GM19324 (cell line): Measurements from ENCODE around the gene IGFBP6.
"Not testable (repeated sequence)": the region's sequence is repeated elsewhere in the genome, so short reads cannot be mapped to it uniquely, and the experiment has no call there.

Experiments used
- ATAC-seq: cut with Tn5 transposase; IDR thresholded peaks from one replicate; pipeline ENCODE4 v1.9.1; 2021; ENCODE audit warnings: mild to moderate bottlenecking, moderate library complexity; ENCODE audit not compliant: unreplicated experiment, low FRiP score

IGFBP6 gene

DNA sequence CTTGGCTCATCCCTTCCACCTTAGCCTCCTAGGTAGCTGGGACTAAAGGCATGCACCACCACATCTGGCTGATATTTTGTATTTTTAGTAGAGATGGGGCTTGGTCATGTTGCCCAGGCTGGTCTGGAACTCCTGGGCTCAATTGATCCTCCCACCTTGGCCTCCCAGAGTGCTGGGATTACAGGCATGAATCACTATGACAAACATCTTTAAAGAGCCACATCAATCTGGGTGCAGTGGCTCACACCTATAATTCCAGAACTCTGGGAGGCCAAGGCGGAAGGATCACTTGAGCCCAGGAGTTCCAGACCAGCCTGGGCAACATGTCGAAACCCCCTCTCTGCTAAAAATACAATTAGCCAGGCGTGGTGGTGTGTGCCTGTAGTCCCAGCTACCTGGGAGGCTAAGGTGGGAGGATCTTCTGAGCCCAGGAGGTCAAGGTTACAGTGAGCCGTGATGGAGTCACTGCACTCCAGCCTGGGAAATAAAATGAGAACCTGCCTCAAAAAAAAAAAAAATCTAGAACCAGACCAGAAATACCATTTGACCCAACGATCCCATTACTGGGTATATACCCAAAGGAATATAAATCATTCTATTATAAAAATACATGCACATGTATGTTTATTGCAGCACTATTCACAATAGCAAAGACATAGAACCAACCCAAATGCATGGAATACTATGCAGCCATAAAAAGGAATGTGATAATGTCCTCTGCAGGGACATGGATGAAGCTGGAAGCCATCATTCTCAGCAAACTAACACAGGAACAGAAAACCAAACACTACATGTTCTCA is 2.5 kb upstream of the IGFBP6 start:
- ATAC-seq = not testable (repeated sequence)

DNA sequence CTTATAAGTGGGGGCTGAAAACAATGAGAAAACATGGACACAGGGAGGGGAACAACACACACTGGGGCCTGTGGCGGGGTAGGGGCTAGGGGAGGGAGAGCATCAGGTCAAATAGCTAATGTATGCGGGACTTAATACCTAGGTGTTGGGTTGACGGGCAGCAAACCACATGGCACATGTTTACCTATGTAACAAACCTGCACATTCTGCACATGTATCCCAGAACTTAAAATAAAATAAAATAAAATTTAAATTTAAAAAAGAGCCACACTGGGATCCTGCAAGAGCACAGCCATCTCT is 1.9 kb upstream of the IGFBP6 start:
- not testable (repeated sequence) for ATAC-seq

DNA sequence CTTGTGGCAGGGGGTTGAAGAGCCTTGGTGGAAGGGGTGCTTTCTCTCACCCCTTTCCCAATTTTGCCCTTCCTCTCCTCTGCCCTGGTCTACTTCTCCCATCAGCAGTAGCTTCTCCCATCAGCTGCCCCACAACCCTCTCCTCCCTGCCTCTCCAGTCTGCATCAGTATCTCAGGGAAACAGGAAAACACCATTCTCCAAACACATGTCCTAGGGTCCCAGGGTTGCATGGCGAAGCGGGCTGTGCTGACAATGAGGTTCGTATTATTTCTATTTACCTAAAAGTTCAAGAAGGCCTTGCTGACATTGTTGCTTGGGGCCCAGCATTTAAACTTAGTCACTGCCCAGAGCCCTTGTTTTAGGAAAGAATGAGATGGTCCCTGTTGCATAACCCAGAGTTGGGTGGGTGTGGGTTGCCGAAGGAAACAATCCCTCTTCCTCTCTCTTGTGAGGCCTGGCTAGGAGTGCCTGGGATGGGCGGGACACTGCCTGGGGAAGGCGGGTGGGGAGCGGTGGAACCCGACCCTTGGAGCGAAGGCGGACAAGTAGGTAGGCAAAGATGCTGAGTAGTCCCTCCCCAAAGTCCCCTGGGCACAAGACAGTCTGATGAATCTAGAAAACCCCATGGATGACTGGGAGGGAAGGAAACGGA is 1.3 kb upstream of the IGFBP6 start:
- ATAC-seq = no peak

DNA sequence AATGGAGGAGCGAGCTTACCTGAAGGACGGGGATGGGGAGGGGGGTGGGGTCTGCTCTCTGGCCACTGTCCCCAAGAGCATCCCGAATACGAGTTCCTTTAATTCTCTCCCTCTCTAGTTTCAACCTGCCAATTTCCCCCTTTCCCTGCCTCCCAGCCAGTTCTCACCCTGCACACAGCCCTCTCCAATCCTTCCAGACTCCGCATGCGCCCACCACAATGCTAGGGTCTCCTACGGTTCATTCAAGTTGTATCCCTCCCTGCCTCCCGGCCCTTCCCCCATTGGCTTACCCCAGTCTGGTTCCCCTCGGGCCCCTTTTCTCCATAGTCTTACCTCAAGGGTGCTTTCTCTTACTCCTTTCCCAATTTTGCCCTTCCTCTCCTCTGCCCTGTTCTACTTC is 708 bp upstream of the IGFBP6 start:
- ATAC-seq = no peak

DNA sequence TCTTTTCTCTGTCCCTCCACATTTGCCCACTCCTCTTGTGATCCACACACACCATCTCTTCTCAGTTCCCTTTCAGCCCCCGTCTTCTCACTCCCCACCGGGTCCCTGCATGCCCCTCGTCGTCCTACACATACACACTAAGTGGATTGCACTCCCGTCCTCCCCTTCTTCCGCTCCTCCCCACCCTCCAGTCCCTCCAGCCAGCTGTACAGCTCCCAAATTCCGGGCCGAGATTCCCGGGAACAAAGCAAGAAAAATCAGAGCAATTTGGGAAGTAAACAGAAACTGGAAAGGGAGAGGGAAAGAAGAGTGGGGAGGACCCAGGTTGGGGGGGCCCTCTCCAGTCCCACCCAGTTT is 282 bp upstream of the IGFBP6 start:
- no peak for ATAC-seq

DNA sequence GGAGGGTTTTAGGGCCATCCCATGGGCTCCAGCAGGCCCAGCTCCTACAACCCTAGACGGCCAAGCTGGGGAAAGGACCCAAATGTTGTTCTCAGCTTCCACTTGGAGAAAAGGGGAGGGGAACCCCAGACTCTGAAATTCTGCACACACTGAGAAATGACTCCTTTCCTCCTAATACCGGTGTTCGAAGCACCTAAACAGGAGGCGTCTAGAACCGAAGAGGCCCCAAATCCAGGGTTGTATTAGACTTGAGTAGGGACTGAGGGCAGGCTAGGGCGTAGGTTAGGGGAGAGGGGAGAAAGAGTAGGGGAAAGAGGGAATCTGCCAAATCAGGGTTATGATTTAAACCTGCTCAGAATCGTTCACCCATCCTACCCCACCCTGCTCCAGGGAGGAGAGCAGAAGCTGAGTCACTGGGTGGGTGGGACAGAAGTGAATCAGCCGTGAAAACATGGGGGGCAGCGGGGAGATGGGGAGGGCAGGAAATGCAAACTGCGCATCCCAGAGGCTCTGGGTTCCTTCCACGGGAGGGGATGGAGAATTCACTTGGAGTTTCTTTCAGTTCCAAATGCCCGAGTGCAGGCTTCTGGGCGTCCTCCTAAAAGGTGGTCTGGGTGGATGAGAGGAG is 1.0 kb downstream of the IGFBP6 start:
- ATAC-seq = no peak

DNA sequence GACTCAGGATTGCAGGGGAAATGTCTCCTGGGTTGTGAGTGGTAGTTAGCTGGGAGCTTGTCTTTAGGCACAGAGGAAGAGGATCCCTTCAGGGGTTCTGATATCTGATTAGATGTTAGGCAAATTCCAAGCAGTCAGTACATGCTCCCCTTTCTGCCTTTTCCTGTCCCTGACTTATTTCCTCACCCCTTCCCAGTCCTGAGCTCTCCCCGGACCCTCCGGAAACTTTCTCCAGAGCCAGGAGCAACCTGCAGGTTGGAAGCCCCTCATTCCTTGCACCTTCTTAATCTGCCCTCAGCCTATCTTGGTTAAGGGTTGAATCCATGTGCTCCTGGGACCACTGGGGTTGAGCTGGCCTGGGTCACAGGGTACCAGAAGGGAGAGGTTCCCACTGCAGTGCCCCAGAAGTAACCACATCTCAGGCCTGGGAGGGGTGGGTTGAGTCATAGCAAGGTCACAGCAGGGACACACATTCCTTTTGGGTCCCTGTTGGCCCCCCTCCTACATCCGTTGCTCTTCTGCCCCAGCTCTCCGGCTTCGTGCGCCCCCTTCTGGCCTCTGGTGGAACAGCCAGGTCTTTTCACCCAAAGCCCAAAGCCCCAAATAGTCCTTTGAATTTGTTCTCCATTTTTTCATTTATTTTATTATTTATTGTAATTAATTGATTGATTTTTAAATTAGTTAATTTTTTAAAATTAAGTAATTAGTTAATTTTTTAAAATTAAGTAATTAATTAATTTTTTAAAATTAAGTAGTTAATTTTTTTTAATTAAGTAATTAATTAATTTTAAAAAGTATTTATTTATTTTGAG is 1.8 kb downstream of the IGFBP6 start:
- ATAC-seq = no peak

DNA sequence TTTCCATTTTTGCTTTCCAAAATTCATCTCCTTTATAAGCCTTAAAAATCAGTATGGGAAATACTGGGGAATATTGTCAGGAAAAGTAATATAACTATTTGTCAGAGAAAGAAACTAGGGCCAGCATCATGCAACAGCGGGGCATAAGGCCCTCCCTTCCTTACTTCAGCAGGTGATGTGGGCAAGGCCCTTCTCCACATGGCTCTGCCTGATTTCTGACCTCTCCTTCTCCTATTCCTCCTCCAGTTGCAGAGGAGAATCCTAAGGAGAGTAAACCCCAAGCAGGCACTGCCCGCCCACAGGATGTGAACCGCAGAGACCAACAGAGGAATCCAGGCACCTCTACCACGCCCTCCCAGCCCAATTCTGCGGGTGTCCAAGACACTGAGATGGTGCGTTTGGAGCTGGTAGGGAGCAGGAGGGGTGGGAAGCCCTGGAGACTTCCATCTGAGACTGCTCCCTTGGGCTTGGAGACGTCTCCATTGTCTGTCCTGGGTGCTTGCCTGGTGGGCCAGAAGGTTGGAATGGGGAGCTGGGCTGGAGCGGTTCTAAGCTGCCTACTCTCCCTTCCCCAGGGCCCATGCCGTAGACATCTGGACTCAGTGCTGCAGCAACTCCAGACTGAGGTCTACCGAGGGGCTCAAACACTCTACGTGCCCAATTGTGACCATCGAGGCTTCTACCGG is 3.1 kb downstream of the IGFBP6 start:
- no peak for ATAC-seq

DNA sequence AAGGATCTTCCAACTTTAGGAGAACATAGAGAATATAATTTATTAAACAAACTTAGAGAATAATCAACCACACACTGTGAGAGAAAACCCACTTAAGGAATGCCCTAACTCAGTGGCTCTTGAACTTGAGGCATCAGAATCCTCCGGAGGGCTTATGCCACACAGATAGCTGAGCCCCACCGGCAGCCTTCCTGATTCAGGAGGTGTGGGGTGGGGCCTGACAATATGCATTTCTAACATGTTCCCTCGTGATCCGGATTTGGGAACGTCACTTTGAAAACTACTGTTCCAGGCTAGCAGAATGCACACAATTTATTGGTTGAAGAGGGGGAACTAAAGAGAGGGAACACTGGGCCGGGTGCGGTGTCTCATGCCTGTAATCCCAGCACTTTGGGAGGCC is 3.8 kb downstream of the IGFBP6 start:
- no peak for ATAC-seq

DNA sequence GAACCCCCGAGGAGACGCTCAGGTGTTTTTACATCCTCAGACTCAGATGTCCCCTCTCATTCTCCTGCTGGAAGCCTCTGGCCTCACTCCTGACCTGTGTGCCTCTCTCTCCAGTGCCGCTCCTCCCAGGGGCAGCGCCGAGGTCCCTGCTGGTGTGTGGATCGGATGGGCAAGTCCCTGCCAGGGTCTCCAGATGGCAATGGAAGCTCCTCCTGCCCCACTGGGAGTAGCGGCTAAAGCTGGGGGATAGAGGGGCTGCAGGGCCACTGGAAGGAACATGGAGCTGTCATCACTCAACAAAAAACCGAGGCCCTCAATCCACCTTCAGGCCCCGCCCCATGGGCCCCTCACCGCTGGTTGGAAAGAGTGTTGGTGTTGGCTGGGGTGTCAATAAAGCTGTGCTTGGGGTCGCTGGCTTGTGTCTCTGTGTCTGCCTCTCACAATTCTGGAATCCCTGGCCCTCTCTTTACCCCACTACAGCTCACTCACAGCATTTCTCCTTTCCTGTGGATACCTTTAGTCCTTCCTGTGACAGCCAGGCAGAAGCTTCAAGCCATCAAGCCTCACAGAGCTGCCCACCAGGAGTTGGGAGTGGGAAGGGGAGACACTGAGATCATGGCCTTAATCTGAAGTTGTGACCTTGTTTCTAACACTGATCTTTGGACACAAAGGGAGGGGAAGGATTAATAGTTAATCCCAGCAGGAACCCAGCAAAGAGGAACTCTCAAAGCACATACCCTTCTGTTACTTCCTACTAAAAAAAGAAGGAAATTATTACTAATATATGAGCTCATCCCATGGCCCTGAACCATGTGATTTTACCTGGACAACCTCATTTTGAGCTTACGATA is 4.7 kb downstream of the IGFBP6 start:
- no peak for ATAC-seq

DNA sequence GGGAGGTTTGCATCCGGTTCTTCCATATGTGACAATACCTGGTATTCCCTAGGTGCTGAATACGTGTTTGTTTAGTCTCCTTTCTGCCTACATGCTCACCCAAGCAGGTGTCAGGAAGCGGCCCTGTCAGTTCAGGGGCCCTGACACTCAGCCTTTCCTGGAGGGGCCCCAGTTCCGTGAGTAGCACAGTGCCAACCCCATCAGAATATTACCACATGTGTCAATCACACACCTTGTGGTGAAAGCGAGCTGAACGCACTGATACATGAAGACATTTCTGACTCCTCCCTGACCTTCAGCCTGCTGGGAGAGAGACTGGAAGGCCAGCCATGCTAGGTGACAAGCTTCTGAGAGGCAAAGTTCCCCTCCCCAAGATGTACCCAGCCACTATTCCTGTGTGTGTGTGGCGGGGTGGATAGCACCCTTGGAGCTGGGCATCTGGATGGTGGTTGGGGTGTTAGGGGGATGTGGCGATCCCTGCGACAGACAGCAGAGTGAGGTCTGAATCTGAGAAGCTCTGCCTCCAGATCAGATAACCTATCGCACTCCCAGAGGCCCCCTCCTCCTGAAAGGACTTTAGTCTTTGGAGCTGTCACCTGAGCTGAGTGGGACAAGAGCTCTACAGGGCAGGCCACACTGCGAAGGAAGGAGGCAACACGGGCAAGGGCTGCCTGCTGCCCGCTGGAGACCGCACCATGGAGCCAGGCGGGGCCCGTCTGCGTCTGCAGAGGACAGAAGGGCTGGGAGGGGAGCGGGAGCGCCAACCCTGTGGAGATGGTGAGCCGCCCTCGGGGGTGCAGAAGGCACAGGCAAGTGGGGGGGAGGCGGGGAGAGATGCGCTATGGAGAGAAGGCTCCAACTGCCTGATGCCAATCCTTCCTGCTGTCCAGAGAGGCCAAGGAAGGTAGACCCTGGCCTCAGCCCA is 5.7 kb downstream of the IGFBP6 start, which contains the start of gene SOAT2:
Gene SOAT2, plus strand, starts transcription at position 604 of the 925 bp plus-strand sequence. Its CDS starts 92 bp downstream, at position 696.
- ATAC-seq = no peak

DNA sequence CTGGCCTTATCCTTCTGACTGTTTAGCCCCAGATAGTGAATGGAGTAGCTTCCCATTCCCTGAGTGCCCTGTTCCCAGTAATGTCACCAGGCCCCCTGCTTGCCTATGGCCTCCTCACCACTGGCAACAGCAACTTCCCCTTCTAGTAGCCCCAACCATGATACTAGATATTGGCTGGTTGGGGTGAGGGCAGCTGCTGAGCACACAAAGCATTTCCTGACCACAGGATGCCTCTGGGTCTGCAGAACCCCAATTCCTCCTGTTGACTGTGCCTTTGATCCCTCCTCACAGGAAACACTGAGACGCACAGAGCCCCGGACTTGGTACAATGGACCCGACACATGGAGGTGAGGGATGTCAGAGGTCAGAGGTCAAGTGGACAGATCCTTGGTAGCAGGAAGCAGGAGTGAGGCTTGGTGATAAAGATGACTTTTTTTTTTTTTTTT is 6.4 kb downstream of the IGFBP6 start:
- ATAC-seq = no peak

DNA sequence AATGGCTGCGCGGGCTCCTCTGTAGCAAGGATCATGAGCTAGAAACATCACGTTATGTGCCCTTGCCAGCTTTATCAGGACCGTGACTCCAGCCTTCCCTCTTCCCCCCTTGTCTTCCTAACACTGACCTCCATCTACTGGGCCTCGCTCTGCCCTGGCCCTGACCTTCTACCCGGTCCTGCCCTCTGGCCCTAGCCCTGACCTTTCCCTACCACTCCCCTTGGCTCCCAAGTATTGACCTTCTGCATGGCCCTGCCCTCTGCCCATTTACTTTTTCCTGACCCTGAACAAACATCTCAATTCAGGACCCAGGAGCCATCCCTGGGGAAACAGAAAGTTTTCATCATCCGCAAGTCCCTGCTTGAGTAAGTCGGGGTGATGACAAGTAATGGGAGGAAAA is 7.8 kb downstream of the IGFBP6 start:
- ATAC-seq = no peak

DNA sequence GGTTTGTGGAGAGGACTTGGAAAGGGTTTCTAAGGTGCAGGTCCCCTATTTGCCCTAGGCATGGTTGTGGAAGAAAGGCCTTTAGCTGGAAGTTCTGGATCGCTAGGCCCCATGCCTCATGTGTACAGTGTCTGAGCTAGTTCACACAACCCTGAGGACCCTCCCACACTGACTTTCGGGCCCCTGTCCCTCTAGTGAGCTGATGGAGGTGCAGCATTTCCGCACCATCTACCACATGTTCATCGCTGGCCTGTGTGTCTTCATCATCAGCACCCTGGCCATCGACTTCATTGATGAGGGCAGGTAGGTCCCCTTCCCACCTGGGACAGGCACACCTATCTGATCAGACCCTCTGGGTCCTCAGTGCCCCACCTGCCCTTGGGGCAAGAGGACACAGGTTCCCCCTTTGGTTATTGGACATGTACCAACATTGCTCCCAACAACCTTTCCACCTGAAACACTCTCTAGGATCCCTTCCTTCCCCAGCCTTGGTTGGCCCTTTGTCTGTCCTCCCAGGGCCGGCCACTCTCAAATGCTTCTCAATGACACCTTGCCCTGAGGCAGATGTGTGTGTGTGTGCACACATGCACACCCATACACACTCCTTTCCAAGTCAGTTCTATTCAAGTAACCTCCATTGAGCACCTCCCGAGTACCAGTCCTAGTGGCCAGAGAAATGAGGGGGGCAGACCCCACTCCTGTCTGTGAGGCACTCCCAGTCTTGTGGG is 8.4 kb downstream of the IGFBP6 start:
- ATAC-seq = no peak

DNA sequence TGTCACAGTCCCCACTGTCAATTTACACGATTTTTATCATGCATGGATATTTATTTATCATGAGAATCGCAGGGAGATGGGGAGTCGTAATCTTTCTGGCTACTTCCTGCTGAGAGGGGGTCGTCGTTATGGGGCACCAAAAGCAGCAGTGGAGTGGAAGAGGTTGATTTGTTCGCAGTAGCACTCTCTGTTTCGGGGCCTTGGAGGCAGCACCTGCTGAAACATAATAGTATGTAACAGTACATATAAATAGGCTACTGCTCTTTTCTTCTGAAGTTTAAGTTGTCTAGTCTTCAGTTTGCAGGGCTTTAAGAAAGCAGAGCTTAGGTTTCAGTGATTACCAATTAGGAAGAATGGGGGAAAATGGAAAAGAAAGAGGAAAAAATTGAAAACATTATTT is 9.7 kb downstream of the IGFBP6 start:
- ATAC-seq = no peak

DNA sequence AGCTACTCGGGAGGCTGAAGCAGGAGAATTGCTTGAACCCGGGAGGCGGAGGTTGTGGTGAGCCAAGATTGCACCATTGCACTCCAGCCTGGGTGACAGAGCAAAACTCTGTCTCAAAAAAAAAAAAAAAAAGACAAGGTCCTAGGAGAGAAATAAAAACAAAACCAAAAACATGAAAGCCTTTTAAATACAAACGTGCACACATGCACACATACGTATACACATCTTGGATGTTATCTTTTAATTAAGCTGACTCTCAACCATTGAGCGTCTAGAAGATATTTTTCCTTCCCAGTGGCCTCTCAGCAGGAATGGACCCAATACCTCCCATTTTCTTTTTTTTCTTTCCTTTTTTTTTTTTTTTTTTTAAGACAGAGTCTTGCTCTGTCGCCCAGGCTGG is 15.0 kb downstream of the IGFBP6 start:
- ATAC-seq = not testable (repeated sequence)

DNA sequence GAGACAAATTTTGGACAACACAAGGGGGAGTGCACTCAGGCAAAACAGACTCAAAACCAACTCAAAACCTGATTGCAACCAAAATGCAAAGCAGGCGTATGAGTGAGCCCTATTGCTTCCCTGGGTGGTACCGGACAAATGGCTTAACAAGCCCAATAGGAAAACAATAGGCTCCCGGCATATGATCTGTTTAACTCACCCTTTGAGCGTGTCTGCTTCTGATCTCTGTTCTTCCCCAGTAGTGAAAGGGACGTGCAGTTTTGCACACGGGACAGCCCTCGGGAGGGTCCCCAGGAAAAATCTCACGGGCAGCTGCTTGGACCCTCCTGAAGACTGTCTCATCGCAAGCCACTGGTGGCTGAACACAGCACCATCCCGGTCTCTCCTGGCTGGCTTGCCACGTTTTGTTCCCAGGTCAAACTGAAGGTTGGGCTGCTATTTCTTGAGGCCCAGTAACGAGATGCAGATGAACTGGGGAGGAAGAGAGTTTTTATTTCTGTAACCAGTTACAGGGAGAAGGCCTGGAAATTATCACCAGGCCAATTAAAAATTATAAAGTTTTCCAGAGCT is 15.8 kb downstream of the IGFBP6 start:
- no peak for ATAC-seq
